Measurements from ENCODE around the gene ADGRE2.

The ADGRE2 gene

GRCh38 chr19:14694641-14695266 lies 83.6 kb downstream of the ADGRE2 start:
- no peak for TF ChIP-seq CTCF (IDR thresholded peaks at IDR 0.05; ENCODE audit: low read depth, low read length)
- DNase-seq (ENCODE audit: extremely low read depth, low read depth), result no peak

GRCh38 chr19:14689598-14690503 lies 88.5 kb downstream of the ADGRE2 start, which contains the start of gene ZNF333:
ZNF333 (plus strand) TSS chr19:14690048; CDS start chr19:14693492, 3,444 bp downstream.
- no peak for TF ChIP-seq CTCF (IDR thresholded peaks at IDR 0.05; ENCODE audit: low read depth, low read length)

GRCh38 chr19:14686411-14686810 lies 91.9 kb downstream of the ADGRE2 start:
- DNase-seq (ENCODE audit: extremely low read depth, low read depth), result no peak
- TF ChIP-seq CTCF (IDR thresholded peaks at IDR 0.05; ENCODE audit: low read depth, low read length), result no peak; the same call in 1 of the 2 replicates

More at GRCh38 chr19:14689598-14690503, 88.5 kb downstream of the ADGRE2 start, which contains the start of gene ZNF333:
- DNase-seq (ENCODE audit: extremely low read depth, low read depth), result peak; percentile 61

- TF ChIP-seq CTCF (IDR thresholded peaks at IDR 0.05; ENCODE audit: low read depth, low read length), result no peak
- no peak for DNase-seq (ENCODE audit: extremely low read depth, low read depth)
Measured at GRCh38 chr19:14683439-14683838, 94.9 kb downstream of the ADGRE2 start.

Data from AG09319 (cell line).